Central memory CD8-positive, alpha-beta T cell (primary cell): ENCODE results near the gene SLC2A1.
A peak's percentile ranks its signal among the peaks of the same experiment; 100 is the strongest.

Experiments used
- ATAC-seq: fragments of 150-1000 bp; cut with Tn5 transposase; replicated peaks from 2 replicates; pipeline ENCODE4 v1.10.0; 2022; ENCODE audit warnings: mild to moderate bottlenecking, moderate FRiP score, moderate number of reproducible peaks; ENCODE audit not compliant: poor library complexity, severe bottlenecking; ENCODE audit errors: extremely low read depth
- DNase-seq, 2 donors: peaks; one replicate each; pipeline ENCODE4 v3.0.0; 2021; ENCODE audit warnings: low spot score in 2 of 2
- H3K27ac Mint-ChIP-seq: one replicate; pipeline ENCODE4 v1.8.0; 2022; ENCODE audit warnings: low read depth, mild to moderate bottlenecking, moderate library complexity, mixed read lengths
- H3K27me3 Mint-ChIP-seq: one replicate; pipeline ENCODE4 v1.8.0; 2022; ENCODE audit warnings: mixed read lengths
- H3K36me3 Mint-ChIP-seq: one replicate; pipeline ENCODE4 v1.8.0; 2022; ENCODE audit warnings: mild to moderate bottlenecking, moderate library complexity, mixed read lengths; ENCODE audit not compliant: insufficient read depth
- H3K4me1 Mint-ChIP-seq: one replicate; pipeline ENCODE4 v1.8.0; 2022; ENCODE audit warnings: mixed read lengths
- H3K4me3 Mint-ChIP-seq: one replicate; pipeline ENCODE4 v1.8.0; 2022; ENCODE audit warnings: mild to moderate bottlenecking, moderate library complexity, mixed read lengths
- H3K9me3 Mint-ChIP-seq: one replicate; pipeline ENCODE4 v1.8.0; 2022; ENCODE audit warnings: mixed read lengths

Gene SLC2A1

GRCh38 chr1:42951588-42951987, 7.1 kb downstream of the SLC2A1 start:
- ATAC-seq: peak; percentile 22
- no peak for DNase-seq
- H3K4me1 Mint-ChIP-seq: peaks cover 78% of the 10 kb centered on the region
- H3K27ac Mint-ChIP-seq: peak overlapping the region; percentile 76
- peaks cover 19% of the 10 kb centered on the region for H3K36me3 Mint-ChIP-seq
- H3K4me3 Mint-ChIP-seq: peak overlapping the region; percentile 91
- no peaks in the 10 kb centered on the region for H3K9me3 Mint-ChIP-seq
- H3K27me3 Mint-ChIP-seq: no peaks in the 10 kb centered on the region

- Mint-ChIP-seq H3K4me1 (peaks cover 82% of the 10 kb centered on the region), H3K27me3 (no peaks in the 10 kb centered on the region), H3K4me3 (peak overlapping the region; percentile 58), H3K36me3 (peaks cover 16% of the 10 kb centered on the region), H3K27ac (no peak overlapping the region), H3K9me3 (no peaks in the 10 kb centered on the region)
- ATAC-seq: no peak
- no peak for DNase-seq
Measured at GRCh38 chr1:42950116-42950481, 8.6 kb downstream of the SLC2A1 start.

- Mint-ChIP-seq H3K4me3 (peak overlapping the region; percentile 58), H3K27me3 (no peaks in the 10 kb centered on the region), H3K9me3 (no peaks in the 10 kb centered on the region), H3K36me3 (peaks cover 19% of the 10 kb centered on the region), H3K27ac (peak overlapping the region; percentile 61), H3K4me1 (peaks cover 82% of the 10 kb centered on the region)
- DNase-seq: no peak
- no peak for ATAC-seq
Measured at GRCh38 chr1:42949312-42950115, 9.2 kb downstream of the SLC2A1 start.

GRCh38 chr1:42947965-42948732, 10.5 kb downstream of the SLC2A1 start:
- ATAC-seq: no peak
- peak overlapping the region; percentile 31 for H3K4me3 Mint-ChIP-seq
- H3K36me3 Mint-ChIP-seq: peaks cover 21% of the 10 kb centered on the region

GRCh38 chr1:42947117-42947516, 11.6 kb downstream of the SLC2A1 start:
- Mint-ChIP-seq H3K9me3 (no peaks in the 10 kb centered on the region), H3K4me3 (peak overlapping the region; percentile 31), H3K36me3 (peaks cover 28% of the 10 kb centered on the region), H3K27me3 (no peaks in the 10 kb centered on the region), H3K4me1 (peaks cover 94% of the 10 kb centered on the region), H3K27ac (peak overlapping the region; percentile 67)
- ATAC-seq (no peak), DNase-seq (no peak)

More at GRCh38 chr1:42947965-42948732, 10.5 kb downstream of the SLC2A1 start:
- Mint-ChIP-seq H3K9me3 (no peaks in the 10 kb centered on the region), H3K4me1 (peaks cover 93% of the 10 kb centered on the region), H3K27ac (no peak overlapping the region), H3K27me3 (no peaks in the 10 kb centered on the region)
- no peak for DNase-seq

- no peaks in the 10 kb centered on the region for H3K27me3 Mint-ChIP-seq
- H3K36me3 Mint-ChIP-seq: peaks cover 30% of the 10 kb centered on the region
- DNase-seq (no peak), ATAC-seq (no peak)
- H3K9me3 Mint-ChIP-seq: no peaks in the 10 kb centered on the region
- peak overlapping the region; percentile 75 for H3K4me3 Mint-ChIP-seq
- peak overlapping the region; percentile 45 for H3K27ac Mint-ChIP-seq
- peaks cover 92% of the 10 kb centered on the region for H3K4me1 Mint-ChIP-seq
Measured at GRCh38 chr1:42946120-42946898, 12.4 kb downstream of the SLC2A1 start.

GRCh38 chr1:42945164-42945563, 13.5 kb downstream of the SLC2A1 start:
- DNase-seq: no peak
- Mint-ChIP-seq H3K27me3 (no peaks in the 10 kb centered on the region), H3K36me3 (peaks cover 35% of the 10 kb centered on the region), H3K4me1 (peaks cover 92% of the 10 kb centered on the region), H3K4me3 (peak overlapping the region; percentile 75), H3K27ac (peak overlapping the region; percentile 45), H3K9me3 (no peaks in the 10 kb centered on the region)
- peak; percentile 61 for ATAC-seq

GRCh38 chr1:42944246-42944928, 14.3 kb downstream of the SLC2A1 start:
- DNase-seq (no peak), ATAC-seq (no peak)
- Mint-ChIP-seq H3K36me3 (peaks cover 40% of the 10 kb centered on the region), H3K4me1 (peaks cover 90% of the 10 kb centered on the region), H3K27me3 (no peaks in the 10 kb centered on the region), H3K4me3 (peak overlapping the region; percentile 75), H3K27ac (peak overlapping the region; percentile 45), H3K9me3 (no peaks in the 10 kb centered on the region)

GRCh38 chr1:42943728-42944127, 14.9 kb downstream of the SLC2A1 start:
- no peak for ATAC-seq
- H3K9me3 Mint-ChIP-seq: no peaks in the 10 kb centered on the region

GRCh38 chr1:42943166-42943565, 15.5 kb downstream of the SLC2A1 start:
- H3K27me3 Mint-ChIP-seq: no peaks in the 10 kb centered on the region
- no peaks in the 10 kb centered on the region for H3K9me3 Mint-ChIP-seq
- ATAC-seq (peak; percentile 77), DNase-seq (peak in 1 of 2 donors; percentile 47)
- H3K27ac Mint-ChIP-seq: peak overlapping the region; percentile 45
- peaks cover 94% of the 10 kb centered on the region for H3K4me1 Mint-ChIP-seq
- peak overlapping the region; percentile 75 for H3K4me3 Mint-ChIP-seq
- H3K36me3 Mint-ChIP-seq: peaks cover 42% of the 10 kb centered on the region

More at GRCh38 chr1:42943728-42944127, 14.9 kb downstream of the SLC2A1 start:
- H3K27ac Mint-ChIP-seq: peak overlapping the region; percentile 45
- peaks cover 92% of the 10 kb centered on the region for H3K4me1 Mint-ChIP-seq
- no peak for DNase-seq
- H3K36me3 Mint-ChIP-seq: peaks cover 40% of the 10 kb centered on the region
- peak overlapping the region; percentile 75 for H3K4me3 Mint-ChIP-seq
- no peaks in the 10 kb centered on the region for H3K27me3 Mint-ChIP-seq

GRCh38 chr1:42942444-42942843, 16.2 kb downstream of the SLC2A1 start:
- Mint-ChIP-seq H3K36me3 (peaks cover 42% of the 10 kb centered on the region), H3K27ac (peak overlapping the region; percentile 45)

More at GRCh38 chr1:42942444-42942843, 16.2 kb downstream of the SLC2A1 start:
- H3K9me3 Mint-ChIP-seq: no peaks in the 10 kb centered on the region
- H3K4me3 Mint-ChIP-seq: peak overlapping the region; percentile 75
- ATAC-seq (no peak), DNase-seq (no peak)
- no peaks in the 10 kb centered on the region for H3K27me3 Mint-ChIP-seq
- H3K4me1 Mint-ChIP-seq: peaks cover 94% of the 10 kb centered on the region
